Mammary epithelial cell (primary cell): ENCODE data around the gene EXT2.

Experiments
- CTCF ChIP-seq, 2 donors: IDR thresholded peaks in 1 of 2; conservative IDR thresholded peaks in 1 of 2; 2 replicates each; pipeline ENCODE4 v1.5.1; 2011 to 2012; ENCODE audit warnings: inconsistent platforms in 2 of 2, low read length in 2 of 2, mild to moderate bottlenecking in 2 of 2, control low read depth in 1 of 2, low read depth in 1 of 2; ENCODE audit not compliant: insufficient read depth in 1 of 2; ENCODE audit errors: extremely low read depth in 1 of 2
- EZH2 ChIP-seq: IDR thresholded peaks from 2 replicates; pipeline ENCODE4 v1.6.1; 2012; ENCODE audit warnings: low read length, inconsistent platforms, borderline replicate concordance

- no peak for TF ChIP-seq EZH2
- no peak for TF ChIP-seq CTCF (conservative IDR thresholded peaks at IDR 0.05 in 1 of 2, IDR thresholded peaks at IDR 0.05 in 1 of 2; ENCODE audit: extremely low read depth in 1 of 2, insufficient read depth in 1 of 2, low read depth in 1 of 2, low read length in 2 of 2)
Observed at GRCh38 chr11:44157019-44157418, 61.5 kb downstream of the EXT2 start.
